Amniotic epithelial cell (primary cell): ENCODE data around the gene PPP3R2.
A peak's percentile ranks its signal among the peaks of the same experiment; 100 is the strongest.

ENCODE experiments used
- DNase-seq: peaks from one replicate; pipeline ENCODE4 v3.0.0-alpha.2; 2010; ENCODE audit warnings: low read depth

The PPP3R2 gene

GRCh38 chr9:101594796-101595195 lies at the start of gene PPP3R2:
PPP3R2 (minus strand) TSS chr9:101594969; CDS start chr9:101594921, 48 bp downstream.
- DNase-seq = no peak

- DNase-seq = no peak
These were observed 45.3 kb upstream of the PPP3R2 start for GRCh38 chr9:101639785-101640665.

- DNase-seq = no peak
These were observed 44.5 kb upstream of the PPP3R2 start for GRCh38 chr9:101639311-101639710.

- no peak for DNase-seq
These were observed 41.5 kb upstream of the PPP3R2 start for GRCh38 chr9:101636247-101636646.

GRCh38 chr9:101635473-101635872 lies 40.7 kb upstream of the PPP3R2 start:
- no peak for DNase-seq

GRCh38 chr9:101634741-101635409 lies 40.1 kb upstream of the PPP3R2 start:
- no peak for DNase-seq

GRCh38 chr9:101632611-101633010 lies 37.8 kb upstream of the PPP3R2 start:
- DNase-seq = no peak

- DNase-seq = no peak
These were observed 37.1 kb upstream of the PPP3R2 start for GRCh38 chr9:101631892-101632291.

GRCh38 chr9:101629636-101630035 lies 34.9 kb upstream of the PPP3R2 start:
- no peak for DNase-seq

- DNase-seq = peak; percentile 1
These were observed 33.4 kb upstream of the PPP3R2 start for GRCh38 chr9:101628173-101628572.

GRCh38 chr9:101626295-101626694 lies 31.5 kb upstream of the PPP3R2 start:
- no peak for DNase-seq

GRCh38 chr9:101625876-101626275 lies 31.1 kb upstream of the PPP3R2 start:
- DNase-seq = no peak

GRCh38 chr9:101620452-101620851 lies 25.7 kb upstream of the PPP3R2 start:
- no peak for DNase-seq

- DNase-seq = no peak
These were observed 23.9 kb upstream of the PPP3R2 start for GRCh38 chr9:101618698-101619097.

- DNase-seq = no peak
These were observed 10.8 kb upstream of the PPP3R2 start for GRCh38 chr9:101605547-101605946.

GRCh38 chr9:101604296-101604695 lies 9.5 kb upstream of the PPP3R2 start:
- no peak for DNase-seq

- peak; percentile 43 for DNase-seq
These were observed 7.4 kb upstream of the PPP3R2 start for GRCh38 chr9:101601904-101602765.

- DNase-seq = no peak
These were observed 1.4 kb downstream of the PPP3R2 start for GRCh38 chr9:101593345-101593744.

GRCh38 chr9:101592788-101593187 lies 2.0 kb downstream of the PPP3R2 start:
- DNase-seq = no peak

- no peak for DNase-seq
These were observed 2.9 kb downstream of the PPP3R2 start for GRCh38 chr9:101591787-101592446.

- no peak for DNase-seq
These were observed 3.9 kb downstream of the PPP3R2 start for GRCh38 chr9:101590901-101591300.

GRCh38 chr9:101590074-101590473 lies 4.7 kb downstream of the PPP3R2 start:
- peak; percentile 14 for DNase-seq
